Measurements from ENCODE around the gene ADGRF1. TPM values are rescaled to one million over a fixed set of nuclear protein-coding genes. Genes with fewer than 3 reads are reported as not detected.

The ADGRF1 gene
- total RNA-seq, 1 donor from 2014 or later: not detected

- no peak for DNase-seq (ENCODE audit: low spot score)
- Mint-ChIP-seq H3K4me1 (ENCODE audit: low read depth) (peaks cover 23% of the 10 kb centered on the region), H3K27me3 (ENCODE audit: low read depth) (peaks cover 10% of the 10 kb centered on the region), H3K9me3 (ENCODE audit: low read depth) (no peaks in the 10 kb centered on the region), H3K36me3 (ENCODE audit: low read depth) (peaks cover 2% of the 10 kb centered on the region), H3K27ac (ENCODE audit: unreplicated experiment) (no peak overlapping the region), H3K4me3 (ENCODE audit: unreplicated experiment) (no peak overlapping the region)
- no peak for TF ChIP-seq CTCF (IDR thresholded peaks at IDR 0.05)
Observed at GRCh38 chr6:46953921-46954320, 88.2 kb downstream of the ADGRF1 start.

- no peak overlapping the region for H3K4me3 Mint-ChIP-seq (ENCODE audit: unreplicated experiment)
- H3K36me3 Mint-ChIP-seq (ENCODE audit: low read depth): no peaks in the 10 kb centered on the region
- peaks cover 14% of the 10 kb centered on the region for H3K4me1 Mint-ChIP-seq (ENCODE audit: low read depth)
- no peak for DNase-seq (ENCODE audit: low spot score)
- H3K9me3 Mint-ChIP-seq (ENCODE audit: low read depth): no peaks in the 10 kb centered on the region
- TF ChIP-seq CTCF (IDR thresholded peaks at IDR 0.05): no peak
- H3K27ac Mint-ChIP-seq (ENCODE audit: unreplicated experiment): no peak overlapping the region
- peaks cover 10% of the 10 kb centered on the region for H3K27me3 Mint-ChIP-seq (ENCODE audit: low read depth)
Observed at GRCh38 chr6:46949632-46950280, 92.4 kb downstream of the ADGRF1 start.

- Mint-ChIP-seq H3K27ac (ENCODE audit: unreplicated experiment) (no peak overlapping the region), H3K4me3 (ENCODE audit: unreplicated experiment) (no peak overlapping the region), H3K9me3 (ENCODE audit: low read depth) (no peaks in the 10 kb centered on the region), H3K36me3 (ENCODE audit: low read depth) (no peaks in the 10 kb centered on the region), H3K4me1 (ENCODE audit: low read depth) (peaks cover 8% of the 10 kb centered on the region), H3K27me3 (ENCODE audit: low read depth) (peaks cover 12% of the 10 kb centered on the region)
- no peak for TF ChIP-seq CTCF (IDR thresholded peaks at IDR 0.05)
- no peak for DNase-seq (ENCODE audit: low spot score)
Observed at GRCh38 chr6:46948699-46949098, 93.4 kb downstream of the ADGRF1 start.

Other genes with a start within 250 kb of the ADGRF1 start
- gene MEP1A, start 248.9 kb downstream of the ADGRF1 start, total RNA-seq: not detected in 3 replicates
- gene ADGRF5, start 120.4 kb downstream of the ADGRF1 start, total RNA-seq: 0.67 to 0.95 TPM in 2 of 3 replicates, not detected in the other